HUES48 (cell line): ENCODE data around the gene PREX1.
"Not testable (repeated sequence)": the region's sequence is repeated elsewhere in the genome, so short reads cannot be mapped to it uniquely, and the experiment has no call there.

Experiments used
- H3K27ac ChIP-seq: one replicate; pipeline ENCODE4 v1.7.0; 2013; ENCODE audit warnings: low read depth, low read length, inconsistent platforms
- H3K27me3 ChIP-seq: 2 replicates; pipeline ENCODE4 v1.6.1; 2013; ENCODE audit warnings: mild to moderate bottlenecking, low read length; ENCODE audit not compliant: control insufficient read depth, insufficient read depth
- H3K36me3 ChIP-seq: 2 replicates; pipeline ENCODE4 v1.6.1; 2013; ENCODE audit warnings: low read length; ENCODE audit not compliant: control insufficient read depth, insufficient read depth
- H3K4me1 ChIP-seq: 2 replicates; pipeline ENCODE4 v1.6.1; 2013; ENCODE audit warnings: mild to moderate bottlenecking, low read length; ENCODE audit not compliant: control insufficient read depth, insufficient read depth
- H3K4me3 ChIP-seq: 2 replicates; pipeline ENCODE4 v1.5.1; 2013; ENCODE audit warnings: mild to moderate bottlenecking, low read depth, low read length
- H3K9ac ChIP-seq: 2 replicates; pipeline ENCODE4 v1.6.1; 2013; ENCODE audit warnings: mild to moderate bottlenecking, low read depth, low read length, moderate library complexity
- H3K9me3 ChIP-seq: 2 replicates; pipeline ENCODE4 v1.6.1; 2013; ENCODE audit warnings: low read length; ENCODE audit not compliant: control insufficient read depth, insufficient read depth

The PREX1 gene

GRCh38 chr20:48834278-48834677, 6.5 kb upstream of the PREX1 start:
- peaks cover 12% of the 10 kb centered on the region for H3K27me3 ChIP-seq
- no peaks in the 10 kb centered on the region for H3K9me3 ChIP-seq
- no peak overlapping the region for H3K4me3 ChIP-seq
- H3K27ac ChIP-seq, result no peak overlapping the region
- H3K4me1 ChIP-seq, result no peaks in the 10 kb centered on the region
- H3K36me3 ChIP-seq, result no peaks in the 10 kb centered on the region
- H3K9ac ChIP-seq, result no peak overlapping the region

GRCh38 chr20:48832405-48832730, 4.6 kb upstream of the PREX1 start:
- Histone ChIP-seq H3K9me3 (no peaks in the 10 kb centered on the region), H3K4me3 (no peak overlapping the region), H3K27me3 (peaks cover 23% of the 10 kb centered on the region), H3K4me1 (no peaks in the 10 kb centered on the region), H3K36me3 (no peaks in the 10 kb centered on the region), H3K27ac (no peak overlapping the region), H3K9ac (no peak overlapping the region)

GRCh38 chr20:48831718-48832404, 4.1 kb upstream of the PREX1 start:
- Histone ChIP-seq H3K4me1 (no peaks in the 10 kb centered on the region; the same call in 1 of the 2 replicates), H3K27me3 (peaks cover 28% of the 10 kb centered on the region), H3K9me3 (no peaks in the 10 kb centered on the region), H3K27ac (no peak overlapping the region), H3K36me3 (no peaks in the 10 kb centered on the region), H3K4me3 (no peak overlapping the region), H3K9ac (no peak overlapping the region)

GRCh38 chr20:48830826-48831318, 3.1 kb upstream of the PREX1 start:
- Histone ChIP-seq H3K27me3 (peaks cover 38% of the 10 kb centered on the region), H3K36me3 (no peaks in the 10 kb centered on the region), H3K27ac (no peak overlapping the region), H3K4me3 (no peak overlapping the region), H3K9ac (no peak overlapping the region), H3K9me3 (no peaks in the 10 kb centered on the region), H3K4me1 (no peaks in the 10 kb centered on the region; the same call in 1 of the 2 replicates)

- Histone ChIP-seq H3K27ac (no peak overlapping the region), H3K36me3 (no peaks in the 10 kb centered on the region), H3K4me1 (peaks cover 8% of the 10 kb centered on the region; the same call in 1 of the 2 replicates), H3K9me3 (no peaks in the 10 kb centered on the region), H3K4me3 (no peak overlapping the region), H3K9ac (no peak overlapping the region), H3K27me3 (peaks cover 48% of the 10 kb centered on the region)
Measured at GRCh38 chr20:48829940-48830339, 2.1 kb upstream of the PREX1 start.

- H3K9ac ChIP-seq, result no peak overlapping the region
- H3K27ac ChIP-seq, result no peak overlapping the region
- peak overlapping the region; percentile 65 for H3K4me3 ChIP-seq
- no peaks in the 10 kb centered on the region for H3K9me3 ChIP-seq
- no peaks in the 10 kb centered on the region for H3K36me3 ChIP-seq
- peaks cover 58% of the 10 kb centered on the region for H3K27me3 ChIP-seq
- peaks cover 9% of the 10 kb centered on the region; the same call in 1 of the 2 replicates for H3K4me1 ChIP-seq
Measured at GRCh38 chr20:48828734-48829460, 1.1 kb upstream of the PREX1 start.

- Histone ChIP-seq H3K4me1 (peaks cover 9% of the 10 kb centered on the region; the same call in 1 of the 2 replicates), H3K9ac (no peak overlapping the region), H3K27me3 (peaks cover 64% of the 10 kb centered on the region), H3K27ac (peak overlapping the region; percentile 69), H3K36me3 (no peaks in the 10 kb centered on the region), H3K9me3 (no peaks in the 10 kb centered on the region), H3K4me3 (peak overlapping the region; percentile 84)
Measured at GRCh38 chr20:48826883-48827771, 672 bp downstream of the PREX1 start.

GRCh38 chr20:48826480-48826879, 1.3 kb downstream of the PREX1 start:
- H3K4me1 ChIP-seq, H3K9me3 ChIP-seq, H3K36me3 ChIP-seq, H3K9ac ChIP-seq: not testable (repeated sequence)
- H3K27me3 ChIP-seq, result peaks cover 64% of the 10 kb centered on the region
- peak overlapping the region; percentile 84 for H3K4me3 ChIP-seq
- peak overlapping the region; percentile 69 for H3K27ac ChIP-seq

- peak overlapping the region; percentile 84 for H3K4me3 ChIP-seq
Measured at GRCh38 chr20:48826069-48826468, 1.7 kb downstream of the PREX1 start.

GRCh38 chr20:48825566-48825920, 2.3 kb downstream of the PREX1 start:
- H3K9me3 ChIP-seq, result no peaks in the 10 kb centered on the region
- H3K4me3 ChIP-seq, result no peak overlapping the region
- H3K36me3 ChIP-seq, result no peaks in the 10 kb centered on the region
- peaks cover 64% of the 10 kb centered on the region for H3K27me3 ChIP-seq
- H3K4me1 ChIP-seq, result peaks cover 9% of the 10 kb centered on the region; the same call in 1 of the 2 replicates
- H3K9ac ChIP-seq, result no peak overlapping the region
- peak overlapping the region; percentile 69 for H3K27ac ChIP-seq

More at GRCh38 chr20:48826069-48826468, 1.7 kb downstream of the PREX1 start:
- peaks cover 64% of the 10 kb centered on the region for H3K27me3 ChIP-seq
- peaks cover 9% of the 10 kb centered on the region; the same call in 1 of the 2 replicates for H3K4me1 ChIP-seq
- H3K9ac ChIP-seq, result no peak overlapping the region
- peak overlapping the region; percentile 69 for H3K27ac ChIP-seq
- no peaks in the 10 kb centered on the region for H3K9me3 ChIP-seq
- H3K36me3 ChIP-seq, result no peaks in the 10 kb centered on the region
